Neural cell (in vitro differentiated cells): ENCODE results near the gene CPEB1. TPM values are rescaled to one million over a fixed set of nuclear protein-coding genes. Genes with fewer than 3 reads are reported as not detected.

Source experiments
- H2AFZ ChIP-seq: fragments of 200-600, 300-800 bp; sonication (generic), shearing (Covaris generic); 2 replicates; pipeline ENCODE4 v1.6.0; 2014; ENCODE audit warnings: low read depth, mild to moderate bottlenecking, antibody characterized with exemption, low read length, moderate library complexity
- H3F3A ChIP-seq: fragments of 200-600 bp; shearing (Covaris generic); 2 replicates; pipeline ENCODE4 v1.6.1; 2016; ENCODE audit warnings: mild to moderate bottlenecking, moderate library complexity, mixed read lengths, antibody characterized with exemption, low read length; ENCODE audit not compliant: insufficient read depth, poor library complexity, severe bottlenecking
- H3K27ac ChIP-seq: fragments of 200-600, 300-800 bp; sonication (generic), shearing (Covaris generic); 2 replicates; pipeline ENCODE4 v1.5.1; 2014; ENCODE audit warnings: mild to moderate bottlenecking, low read length, moderate library complexity
- H3K27me3 ChIP-seq: fragments of 300-800, 200-600 bp; sonication (generic), shearing (Covaris generic); 2 replicates; pipeline ENCODE4 v1.6.0; 2014; ENCODE audit warnings: mild to moderate bottlenecking, low read depth, low read length, moderate library complexity; ENCODE audit not compliant: insufficient read depth
- H3K36me3 ChIP-seq: fragments of 300-800, 200-600 bp; sonication (generic), shearing (Covaris generic); 2 replicates; pipeline ENCODE4 v1.5.1; 2014; ENCODE audit warnings: mild to moderate bottlenecking, antibody characterized with exemption, low read length, moderate library complexity; ENCODE audit not compliant: insufficient read depth
- H3K4me2 ChIP-seq: fragments of 300-800, 200-600 bp; sonication (generic), shearing (Covaris generic); 2 replicates; pipeline ENCODE4 v1.6.0; 2014; ENCODE audit warnings: mild to moderate bottlenecking, low read length
- H3K4me3 ChIP-seq: fragments of 300-800, 200-600 bp; sonication (generic), shearing (Covaris generic); 2 replicates; pipeline ENCODE4 v1.5.1; 2014; ENCODE audit warnings: mild to moderate bottlenecking, low read length, moderate library complexity
- H3K79me2 ChIP-seq: fragments of 200-600 bp; shearing (Covaris generic); replicated peaks from 2 replicates; pipeline ENCODE4 v1.6.0; 2014; ENCODE audit warnings: mild to moderate bottlenecking, low read length, moderate library complexity; ENCODE audit not compliant: insufficient read depth
- H3K9ac ChIP-seq: fragments of 300-800, 200-600 bp; sonication (generic), shearing (Covaris generic); 2 replicates; pipeline ENCODE4 v1.6.1; 2016; ENCODE audit warnings: mild to moderate bottlenecking, low read length, mixed read lengths
- H3K9me2 ChIP-seq: fragments of 200-600 bp; shearing (Covaris generic); 2 replicates; pipeline ENCODE4 v1.6.1; 2016; ENCODE audit warnings: mild to moderate bottlenecking, low read length, mixed read lengths; ENCODE audit not compliant: insufficient read depth
- H3K9me3 ChIP-seq: fragments of 200-600, 300-800 bp; sonication (generic), shearing (Covaris generic); 2 replicates; pipeline ENCODE4 v1.6.1; 2016; ENCODE audit warnings: mild to moderate bottlenecking, mixed run types, low read length, moderate library complexity, mixed read lengths
- H4K20me1 ChIP-seq: fragments of 200-600 bp; shearing (Covaris generic); 2 replicates; pipeline ENCODE4 v1.6.1; 2016; ENCODE audit warnings: mild to moderate bottlenecking, mixed run types; ENCODE audit not compliant: insufficient read depth
- CTCF ChIP-seq: fragments of 450-650 bp; IDR thresholded peaks from 2 replicates; pipeline ENCODE4 v1.5.1; 2014; ENCODE audit warnings: antibody characterized with exemption, mild to moderate bottlenecking, moderate library complexity; ENCODE audit not compliant: poor library complexity, severe bottlenecking
- EP300 ChIP-seq: fragments of 450-650 bp; conservative IDR thresholded peaks from 2 replicates; pipeline ENCODE4 v1.6.1; 2014; ENCODE audit warnings: antibody characterized with exemption, mild to moderate bottlenecking, moderate library complexity; ENCODE audit not compliant: poor library complexity, severe bottlenecking
- EZH2 ChIP-seq: fragments of 200-600, 300-800 bp; shearing (Covaris generic), sonication (generic); IDR thresholded peaks from 2 replicates; pipeline ENCODE4 v1.6.1; 2014; ENCODE audit warnings: antibody characterized with exemption, low read length, borderline replicate concordance, mild to moderate bottlenecking; ENCODE audit not compliant: insufficient read depth, poor library complexity, severe bottlenecking
- POLR2AphosphoS5 ChIP-seq: IDR thresholded peaks from 2 replicates; pipeline ENCODE4 v1.6.1; 2012
- REST ChIP-seq: IDR thresholded peaks from 2 replicates; pipeline ENCODE4 v1.6.1; 2012; ENCODE audit warnings: borderline replicate concordance
- SMC3 ChIP-seq: fragments of 450-650 bp; conservative IDR thresholded peaks from 2 replicates; pipeline ENCODE4 v1.6.1; 2014; ENCODE audit warnings: antibody characterized with exemption, mild to moderate bottlenecking, moderate library complexity; ENCODE audit not compliant: poor library complexity
- TAF1 ChIP-seq: IDR thresholded peaks from 2 replicates; pipeline ENCODE4 v1.6.1; 2012; ENCODE audit warnings: low read depth
- polyA plus RNA-seq: library from polyadenylated mRNA; depleted of rRNA; stranded (reverse); fragments of >200 nt; gene quantifications from 2 replicates; pipeline ENCODE4 v1.2.3, GENCODE V29; 2014

CPEB1 gene
- polyA plus RNA-seq, 1 donor from 2014 or later, result 0.61 TPM

- H3K4me3 ChIP-seq, result no peak overlapping the region
- H3K9me3 ChIP-seq, result no peaks in the 10 kb centered on the region
- no peaks in the 10 kb centered on the region for H3F3A ChIP-seq
- H4K20me1 ChIP-seq, result no peaks in the 10 kb centered on the region
- no peak overlapping the region for H2AFZ ChIP-seq
- no peaks in the 10 kb centered on the region for H3K79me2 ChIP-seq
- no peak overlapping the region for H3K9ac ChIP-seq
- H3K27ac ChIP-seq, result no peak overlapping the region
- no peak overlapping the region for H3K4me2 ChIP-seq
- TF ChIP-seq EP300 (no peak), SMC3 (no peak), POLR2AphosphoS5 (no peak), REST (no peak), CTCF (no peak), TAF1 (no peak)
- no peaks in the 10 kb centered on the region for H3K27me3 ChIP-seq
- no peaks in the 10 kb centered on the region for H3K36me3 ChIP-seq
- no peaks in the 10 kb centered on the region for H3K9me2 ChIP-seq
Observed at GRCh38 chr15:82545478-82545877, 101.7 kb downstream of the CPEB1 start.

DNA sequence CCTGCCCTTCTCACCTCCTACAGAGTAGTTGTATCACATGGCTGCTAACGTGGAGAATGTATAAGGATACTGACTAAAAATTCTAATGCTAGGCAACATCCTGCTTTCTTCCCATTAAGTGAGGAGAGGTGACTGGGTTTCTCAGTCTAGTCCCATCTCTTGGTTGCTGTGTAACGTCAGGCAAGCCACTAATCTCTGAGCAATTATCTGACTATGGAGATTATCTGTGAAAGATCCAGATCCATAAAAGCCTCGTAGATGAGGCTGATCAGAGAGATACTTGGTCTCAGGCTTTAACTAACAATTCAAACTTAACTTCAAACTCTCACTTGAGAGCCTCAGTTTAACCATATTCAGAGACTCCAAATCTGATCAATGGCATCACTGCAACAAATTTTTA is 102.2 kb downstream of the CPEB1 start:
- no peaks in the 10 kb centered on the region for H3K36me3 ChIP-seq
- H3K27ac ChIP-seq, result no peak overlapping the region
- H3K27me3 ChIP-seq, result no peaks in the 10 kb centered on the region
- no peaks in the 10 kb centered on the region for H3K9me3 ChIP-seq
- H3K4me2 ChIP-seq, result no peak overlapping the region
- TF ChIP-seq POLR2AphosphoS5 (no peak), EZH2 (no peak), REST (no peak), SMC3 (no peak)
- no peaks in the 10 kb centered on the region for H3F3A ChIP-seq
- H3K9me2 ChIP-seq, result no peaks in the 10 kb centered on the region
- H3K4me3 ChIP-seq, result no peak overlapping the region
- H3K9ac ChIP-seq, result no peak overlapping the region
- H2AFZ ChIP-seq, result no peak overlapping the region
- no peaks in the 10 kb centered on the region for H4K20me1 ChIP-seq
- H3K79me2 ChIP-seq, result no peaks in the 10 kb centered on the region
